Mesothelial cell of epicardium (in vitro differentiated cells): ENCODE measurements around the gene MBP. TPM values are rescaled to one million over a fixed set of nuclear protein-coding genes. Genes with fewer than 3 reads are reported as not detected.

Experiments
- DNase-seq, 2 experiments: peaks; one replicate each; pipeline ENCODE4 v3.0.0; 2021; ENCODE audit warnings: low spot score in 2 of 2; ENCODE audit not compliant: unreplicated experiment in 2 of 2
- H3K27ac Mint-ChIP-seq: 2 replicates; pipeline ENCODE4 v1.8.0; 2021; ENCODE audit warnings: mixed read lengths
- H3K27me3 Mint-ChIP-seq: 2 replicates; pipeline ENCODE4 v1.8.0; 2021; ENCODE audit warnings: low read depth, mixed read lengths
- H3K36me3 Mint-ChIP-seq: 2 replicates; pipeline ENCODE4 v1.8.0; 2021; ENCODE audit warnings: mixed read lengths
- H3K4me1 Mint-ChIP-seq: 2 replicates; pipeline ENCODE4 v1.8.0; 2021; ENCODE audit warnings: mixed read lengths
- H3K4me3 Mint-ChIP-seq: 2 replicates; pipeline ENCODE4 v1.8.0; 2021; ENCODE audit warnings: mild to moderate bottlenecking, moderate library complexity, mixed read lengths
- H3K9me3 Mint-ChIP-seq: 2 replicates; pipeline ENCODE4 v1.8.0; 2021; ENCODE audit warnings: mixed read lengths
- CTCF ChIP-seq: fragments of 200-600 bp; sonication (generic); IDR thresholded peaks from one replicate; pipeline ENCODE4 v1.5.0; 2021; ENCODE audit warnings: antibody characterized with exemption; ENCODE audit not compliant: unreplicated experiment
- total RNA-seq: library from RNA; stranded (reverse); gene quantifications from 3 replicates; pipeline ENCODE4 v1.2.1, GENCODE V29; 2021

Gene MBP
- total RNA-seq, 1 donor from 2014 or later, result 20.8 TPM

GRCh38 chr18:77093067-77093430, 39.5 kb downstream of the MBP start:
- Mint-ChIP-seq H3K4me3 (no peak overlapping the region), H3K9me3 (no peaks in the 10 kb centered on the region)

GRCh38 chr18:77092104-77093066, 40.2 kb downstream of the MBP start:
- no peak for DNase-seq
- peaks cover 68% of the 10 kb centered on the region for H3K4me1 Mint-ChIP-seq
- no peak overlapping the region for H3K27ac Mint-ChIP-seq
- H3K36me3 Mint-ChIP-seq, result no peaks in the 10 kb centered on the region
- H3K27me3 Mint-ChIP-seq, result peaks cover 4% of the 10 kb centered on the region
- no peaks in the 10 kb centered on the region for H3K9me3 Mint-ChIP-seq
- no peak for TF ChIP-seq CTCF
- no peak overlapping the region for H3K4me3 Mint-ChIP-seq

More at GRCh38 chr18:77093067-77093430, 39.5 kb downstream of the MBP start:
- peaks cover 73% of the 10 kb centered on the region for H3K4me1 Mint-ChIP-seq
- peaks cover 3% of the 10 kb centered on the region for H3K27me3 Mint-ChIP-seq
- DNase-seq, result no peak
- H3K36me3 Mint-ChIP-seq, result no peaks in the 10 kb centered on the region
- no peak overlapping the region for H3K27ac Mint-ChIP-seq
- TF ChIP-seq CTCF, result no peak

GRCh38 chr18:77091366-77091765, 41.2 kb downstream of the MBP start:
- H3K4me3 Mint-ChIP-seq, result no peak overlapping the region
- DNase-seq, result no peak
- H3K4me1 Mint-ChIP-seq, result peaks cover 70% of the 10 kb centered on the region
- no peak overlapping the region for H3K27ac Mint-ChIP-seq
- H3K27me3 Mint-ChIP-seq, result peaks cover 10% of the 10 kb centered on the region
- H3K36me3 Mint-ChIP-seq, result no peaks in the 10 kb centered on the region
- H3K9me3 Mint-ChIP-seq, result no peaks in the 10 kb centered on the region
- TF ChIP-seq CTCF, result no peak

GRCh38 chr18:77090546-77091174, 41.9 kb downstream of the MBP start:
- Mint-ChIP-seq H3K27ac (peak overlapping the region; percentile 21), H3K9me3 (no peaks in the 10 kb centered on the region), H3K36me3 (no peaks in the 10 kb centered on the region), H3K4me3 (no peak overlapping the region), H3K4me1 (peaks cover 70% of the 10 kb centered on the region), H3K27me3 (peaks cover 13% of the 10 kb centered on the region)
- no peak for DNase-seq
- TF ChIP-seq CTCF, result no peak

- no peak for DNase-seq
- peak overlapping the region; percentile 93 for H3K27ac Mint-ChIP-seq
- peaks cover 65% of the 10 kb centered on the region for H3K4me1 Mint-ChIP-seq
Observed at GRCh38 chr18:77089723-77090285, 42.8 kb downstream of the MBP start.

More at GRCh38 chr18:77089723-77090285, 42.8 kb downstream of the MBP start:
- Mint-ChIP-seq H3K36me3 (no peaks in the 10 kb centered on the region), H3K27me3 (peaks cover 13% of the 10 kb centered on the region), H3K9me3 (no peaks in the 10 kb centered on the region), H3K4me3 (no peak overlapping the region)
- no peak for TF ChIP-seq CTCF
